T-cell (primary cell): ENCODE results near the gene KRTAP10-3. TPM values are rescaled to one million over a fixed set of nuclear protein-coding genes. Genes with fewer than 3 reads are reported as not detected.

Experiments
- ATAC-seq, 4 experiments: fragments of 200-7000 bp in 3 of 4; fragments of 150-1000 bp in 1 of 4; cut with Tn5 transposase; replicated peaks in 1 of 4; 1 replicate in 3 of 4; 2 replicates in 1 of 4; pipeline ENCODE4 v1.10.0; 2021; ENCODE audit warnings: moderate library complexity in 3 of 4, mild to moderate bottlenecking in 2 of 4, moderate number of reproducible peaks in 1 of 4
- CTCF ChIA-PET, 2 donors: fragments of 300-600 bp; sonication (Branson Sonifier 250); formaldehyde crosslinking; loops; one replicate each; lab custom pipeline; 2022; ENCODE audit warnings: antibody characterized with exemption in 2 of 2; lab: Charles Lee
- POLR2A ChIA-PET, 2 donors: fragments of 300-600 bp; sonication (Branson Sonifier 250); formaldehyde crosslinking; loops; one replicate each; lab custom pipeline; 2022; ENCODE audit warnings: antibody characterized with exemption in 2 of 2; lab: Charles Lee
- DNase-seq, 35 experiments: peaks; one replicate each; pipeline versions ENCODE4 v3.0.0 to v3.0.0-alpha.2; 2013 to 2023
- H3K27ac ChIP-seq: one replicate; pipeline ENCODE4 v1.5.1; 2013; ENCODE audit warnings: low read length
- H3K27me3 ChIP-seq, 2 experiments: replicated peaks in 1 of 2; 1 replicate in 1 of 2; 2 replicates in 1 of 2; pipeline versions ENCODE4 v1.6.1 to v1.7.0; 2013; ENCODE audit warnings: low read length in 1 of 2, mixed read lengths in 1 of 2; ENCODE audit not compliant: control insufficient read depth in 2 of 2, insufficient read depth in 2 of 2; ENCODE audit errors: extremely low read depth in 1 of 2
- H3K36me3 ChIP-seq, 2 donors: 1 replicate in 1 of 2; 2 replicates in 1 of 2; pipeline versions ENCODE4 v1.6.1 to v1.7.0; 2013; ENCODE audit warnings: low read length in 1 of 2; ENCODE audit not compliant: control insufficient read depth in 2 of 2, insufficient read depth in 1 of 2; ENCODE audit errors: extremely low read depth in 1 of 2
- H3K4me1 ChIP-seq, 2 experiments: 1 replicate in 1 of 2; 2 replicates in 1 of 2; pipeline versions ENCODE4 v1.6.1 to v1.7.0; 2013; ENCODE audit warnings: low read length in 2 of 2, mixed read lengths in 1 of 2; ENCODE audit not compliant: insufficient read depth in 2 of 2, control insufficient read depth in 1 of 2; ENCODE audit errors: extremely low read depth in 1 of 2
- H3K4me3 ChIP-seq, 2 donors: 1 replicate in 1 of 2; 2 replicates in 1 of 2; pipeline versions ENCODE4 v1.5.1 to v1.7.0; 2013; ENCODE audit warnings: mild to moderate bottlenecking in 2 of 2, low read length in 1 of 2, moderate library complexity in 1 of 2; ENCODE audit not compliant: control insufficient read depth in 1 of 2; ENCODE audit errors: extremely low read depth in 1 of 2
- H3K9me3 ChIP-seq: 2 replicates; pipeline ENCODE4 v1.7.0; 2013
- H3K27ac Mint-ChIP-seq, 2 donors: one replicate each; pipeline ENCODE4 v1.8.0; 2020 to 2021; ENCODE audit warnings: mild to moderate bottlenecking in 2 of 2, mixed read lengths in 2 of 2
- H3K27me3 Mint-ChIP-seq, 2 donors: one replicate each; pipeline ENCODE4 v1.8.0; 2021 to 2022; ENCODE audit warnings: mixed read lengths in 2 of 2
- H3K36me3 Mint-ChIP-seq: one replicate; pipeline ENCODE4 v1.8.0; 2021; ENCODE audit warnings: mixed read lengths
- H3K4me1 Mint-ChIP-seq, 3 donors: one replicate each; pipeline ENCODE4 v1.8.0; 2020 to 2022; ENCODE audit warnings: mixed read lengths in 3 of 3, mild to moderate bottlenecking in 1 of 3
- H3K4me3 Mint-ChIP-seq, 3 donors: one replicate each; pipeline ENCODE4 v1.8.0; 2020 to 2022; ENCODE audit warnings: mild to moderate bottlenecking in 3 of 3, mixed read lengths in 3 of 3, moderate library complexity in 3 of 3
- H3K9me3 Mint-ChIP-seq, 3 donors: one replicate each; pipeline ENCODE4 v1.8.0; 2020 to 2022; ENCODE audit warnings: mixed read lengths in 3 of 3
- WGBS: methylation state at CpG from one replicate; pipeline ENCODE4 v1.1.5; 2013; ENCODE audit warnings: missing lambda C conversion rate; ENCODE audit not compliant: insufficient coverage; 5-methylcytosine and 5-hydroxymethylcytosine counted together
- total RNA-seq, 35 experiments: library from RNA in 6 of 35; stranded (reverse) in 6 of 35; fragments of 120-200 nt in 1 of 35; gene quantifications; one replicate each; pipeline versions ENCODE4 v1.2.1 to v1.2.4 and lab custom pipeline; 2013 to 2026

Gene KRTAP10-3
- total RNA-seq, 5 donors from 2014 or later (not counting 1 experiment from before 2014, with no cell fraction given) = not detected

DNA sequence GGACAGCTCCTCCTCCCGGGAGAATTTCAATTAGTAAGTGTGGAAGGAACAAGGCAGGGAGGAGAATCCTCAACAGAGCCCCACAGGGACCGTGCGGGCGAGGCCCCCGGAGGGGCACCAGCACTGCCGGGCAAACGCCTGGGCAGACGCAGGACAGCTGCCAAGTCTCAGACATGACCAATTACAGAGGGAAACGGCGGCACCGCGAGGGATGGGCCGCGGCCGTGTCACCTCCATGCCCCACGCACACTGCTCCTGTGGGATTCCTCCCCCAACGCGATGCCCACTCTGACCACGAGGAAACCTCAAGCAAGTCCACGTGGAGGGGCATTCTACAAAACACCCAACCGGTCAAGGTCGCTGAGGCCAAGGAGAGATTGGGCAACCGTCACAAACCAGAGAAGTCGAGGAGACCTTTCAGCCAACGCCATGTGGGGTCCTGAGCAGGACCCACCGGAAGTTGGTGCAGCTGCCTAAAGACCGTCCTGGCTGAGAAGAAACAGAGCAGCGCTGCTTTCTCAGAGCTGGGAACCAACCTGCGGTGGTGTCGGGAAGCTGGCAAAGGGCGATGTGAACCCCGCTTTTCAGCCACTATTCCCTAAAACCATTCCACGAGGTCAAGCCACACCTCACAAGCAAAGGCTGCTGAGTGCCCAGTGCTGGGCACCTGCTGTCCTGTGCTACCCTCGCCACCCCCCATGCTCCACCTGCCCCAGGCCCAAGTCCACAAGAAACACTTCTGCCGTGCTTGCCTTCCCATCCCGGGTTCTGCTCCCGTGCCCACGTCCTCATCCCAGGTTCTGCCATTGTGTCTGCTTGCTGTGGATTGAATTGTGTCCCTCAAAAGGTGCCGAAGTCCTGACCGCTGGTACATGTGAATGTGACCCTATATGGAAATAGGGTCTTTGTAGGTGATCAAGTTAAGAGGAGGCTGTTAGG is 13.5 kb upstream of the KRTAP10-3 start:
- ATAC-seq = no peak
- H3K4me1 ChIP-seq = peaks cover 0 to 7% of the 10 kb centered on the region in 2 experiments
- WGBS = 87% methylated on average over 37 of the region's 40 CpGs
- H3K27ac ChIP-seq = no peak overlapping the region
- Mint-ChIP-seq H3K27me3 (peaks cover 10 to 12% of the 10 kb centered on the region in 2 donors), H3K4me3 (no peak overlapping the region), H3K36me3 (no peaks in the 10 kb centered on the region), H3K4me1 (peaks cover 0 to 12% (median 2%) of the 10 kb centered on the region in 3 donors), H3K9me3 (peaks cover 0 to 6% (median under 1%) of the 10 kb centered on the region in 3 donors), H3K27ac (no peak overlapping the region)
- ChIA-PET POLR2A (no interaction called here), CTCF (no interaction called here)
- peaks cover 0 to 44% of the 10 kb centered on the region in 2 experiments for H3K27me3 ChIP-seq
- H3K36me3 ChIP-seq = no peaks in the 10 kb centered on the region
- no peaks in the 10 kb centered on the region for H3K9me3 ChIP-seq
- H3K4me3 ChIP-seq = no peak overlapping the region
- DNase-seq = peak in 1 of 35 experiments; percentile 10

DNA sequence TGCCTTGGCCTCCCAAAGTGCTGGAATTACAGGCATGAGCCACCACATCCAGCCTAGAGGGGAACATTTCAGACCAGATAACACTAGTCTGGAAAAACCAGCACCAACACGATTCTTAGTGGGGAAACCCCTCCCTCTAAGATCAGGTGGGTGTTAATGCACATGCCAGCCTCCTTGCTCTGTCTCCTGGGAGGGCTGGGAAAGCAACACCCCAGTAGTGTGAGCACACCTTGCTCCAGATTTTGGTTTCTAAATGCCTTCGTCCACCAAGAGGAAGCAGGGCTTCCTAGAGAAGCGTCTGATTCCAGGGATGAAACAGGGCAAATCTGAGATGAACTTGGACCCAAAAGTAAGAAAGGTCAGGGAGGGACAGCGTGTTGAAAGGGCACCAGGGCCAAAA is 12.7 kb upstream of the KRTAP10-3 start:
- Histone ChIP-seq H3K4me1 (peaks cover 0 to 7% of the 10 kb centered on the region in 2 experiments), H3K27me3 (peaks cover 0 to 44% of the 10 kb centered on the region in 2 experiments), H3K4me3 (no peak overlapping the region), H3K9me3 (no peaks in the 10 kb centered on the region), H3K27ac (no peak overlapping the region), H3K36me3 (no peaks in the 10 kb centered on the region)
- Mint-ChIP-seq H3K9me3 (no peaks in the 10 kb centered on the region), H3K27ac (no peak overlapping the region), H3K36me3 (no peaks in the 10 kb centered on the region), H3K27me3 (peaks cover 10 to 12% of the 10 kb centered on the region in 2 donors), H3K4me1 (peaks cover 0 to 12% (median 2%) of the 10 kb centered on the region in 3 donors), H3K4me3 (no peak overlapping the region)
- ChIA-PET POLR2A (no interaction called here), CTCF (no interaction called here)
- 60% methylated on average over 3 of the region's 4 CpGs for WGBS
- DNase-seq (peak in 1 of 35 experiments; percentile 1), ATAC-seq (no peak)

DNA sequence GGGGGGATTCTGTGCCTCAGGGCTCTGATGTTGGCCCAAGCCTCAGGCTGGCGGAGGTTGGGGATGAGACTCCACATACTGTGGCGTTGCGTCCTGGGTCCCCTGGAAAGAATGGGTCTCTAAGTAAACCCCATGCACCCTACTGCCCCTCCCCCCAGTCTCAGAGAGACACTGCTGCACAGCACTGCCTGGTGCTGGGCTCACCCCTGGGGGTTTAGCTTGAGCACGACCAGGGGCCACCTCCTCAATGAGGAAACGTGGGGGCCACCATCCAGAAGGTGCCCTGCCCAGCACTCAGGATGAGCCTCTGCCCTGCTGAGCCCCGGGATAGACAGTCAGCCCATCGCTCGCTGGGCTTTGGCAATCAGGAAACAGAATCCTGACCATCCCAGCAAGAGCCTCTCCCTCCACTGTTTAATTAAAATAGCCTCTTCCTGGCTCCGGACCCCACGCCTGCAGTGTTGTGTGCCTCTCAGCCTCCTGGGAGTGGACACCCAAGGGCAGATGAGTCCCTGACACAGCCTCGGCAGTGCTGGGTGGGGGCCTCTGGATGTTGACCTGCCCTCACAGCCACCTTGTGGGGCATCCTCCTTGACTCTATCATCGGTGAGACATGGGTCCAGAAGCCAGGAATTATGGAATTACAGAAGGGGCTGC is 11.4 kb upstream of the KRTAP10-3 start:
- H3K4me3 Mint-ChIP-seq = no peak overlapping the region
- H3K9me3 Mint-ChIP-seq = no peaks in the 10 kb centered on the region
- H3K4me3 ChIP-seq = no peak overlapping the region
- no peaks in the 10 kb centered on the region for H3K36me3 ChIP-seq
- POLR2A ChIA-PET = no interaction called here
- DNase-seq = no peak
- CTCF ChIA-PET = no interaction called here
- ATAC-seq = no peak
- peaks cover 6 to 10% (median 8%) of the 10 kb centered on the region in 3 donors for H3K4me1 Mint-ChIP-seq
- H3K27ac Mint-ChIP-seq = no peak overlapping the region
- no peaks in the 10 kb centered on the region for H3K9me3 ChIP-seq
- peaks cover 0 to 39% of the 10 kb centered on the region in 2 experiments for H3K27me3 ChIP-seq
- H3K27me3 Mint-ChIP-seq = peaks cover 7 to 11% of the 10 kb centered on the region in 2 donors
- peaks cover 0 to 7% of the 10 kb centered on the region in 2 experiments for H3K4me1 ChIP-seq
- no peaks in the 10 kb centered on the region for H3K36me3 Mint-ChIP-seq
- H3K27ac ChIP-seq = no peak overlapping the region
- WGBS = 78% methylated on average over 9 of the region's 12 CpGs

DNA sequence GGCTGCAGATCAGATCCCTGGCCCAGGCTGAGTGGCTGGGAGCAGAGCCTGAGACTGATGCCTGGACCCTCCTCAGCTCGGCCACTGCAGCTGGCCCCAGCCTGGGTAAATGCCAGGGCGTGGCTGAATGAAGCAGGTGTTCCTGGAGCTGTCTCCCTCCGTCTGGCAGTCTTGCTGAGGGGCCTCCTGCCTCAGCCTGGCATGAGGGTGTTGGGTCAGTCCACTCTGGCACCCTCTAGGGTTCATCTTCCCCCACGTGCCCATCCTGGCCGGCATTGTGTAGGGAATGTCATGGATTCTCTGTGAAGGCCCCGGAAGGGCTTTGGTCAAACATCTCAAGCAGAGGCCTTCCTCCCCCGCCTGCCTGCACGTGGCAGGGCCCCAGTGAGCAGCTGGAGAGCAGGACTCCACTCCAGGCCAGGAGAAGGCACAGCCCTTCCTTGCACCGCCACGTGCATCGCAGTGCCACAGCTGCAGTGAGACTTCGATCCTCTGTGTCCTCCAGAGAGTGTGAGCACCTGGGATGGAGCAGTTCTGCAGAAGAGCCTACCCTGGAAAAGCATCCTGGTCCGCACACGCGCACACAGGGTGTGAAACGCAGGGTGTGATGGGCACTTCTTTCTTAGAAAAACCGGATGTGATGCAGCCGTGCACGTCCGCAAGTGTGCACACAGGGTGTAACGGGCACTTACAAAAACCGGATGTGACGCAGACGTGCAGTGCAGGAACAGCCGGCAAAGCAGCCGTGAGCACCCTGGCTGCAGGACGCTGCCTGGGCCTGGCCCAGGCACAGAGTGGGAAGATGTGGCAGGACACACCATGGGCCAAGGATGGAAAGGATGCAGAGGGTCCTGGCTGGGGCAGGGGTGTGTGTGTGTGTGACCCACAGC is 10.3 kb upstream of the KRTAP10-3 start:
- WGBS = 82% methylated on average over 27 of the region's 27 CpGs
- CTCF ChIA-PET = interaction anchor here in 1 of 2 donors (0.5 kb wide), 1 partner anchor 92 kb away, joined by 3 read pairs; no protein-coding TSS in a partner anchor
- no peak overlapping the region for H3K27ac ChIP-seq
- H3K27me3 Mint-ChIP-seq = peaks cover 3 to 5% of the 10 kb centered on the region in 2 donors
- DNase-seq (peak in 1 of 35 experiments; percentile 9), ATAC-seq (no peak)
- no peaks in the 10 kb centered on the region for H3K36me3 Mint-ChIP-seq
- H3K9me3 Mint-ChIP-seq = no peaks in the 10 kb centered on the region
- no peak overlapping the region for H3K27ac Mint-ChIP-seq
- H3K4me1 Mint-ChIP-seq = peaks cover 10 to 17% (median 14%) of the 10 kb centered on the region in 3 donors
- no peaks in the 10 kb centered on the region for H3K4me1 ChIP-seq
- H3K9me3 ChIP-seq = no peaks in the 10 kb centered on the region
- POLR2A ChIA-PET = no interaction called here
- H3K4me3 Mint-ChIP-seq = no peak overlapping the region
- H3K27me3 ChIP-seq = peaks cover 0 to 31% of the 10 kb centered on the region in 2 experiments
- no peaks in the 10 kb centered on the region for H3K36me3 ChIP-seq
- H3K4me3 ChIP-seq = no peak overlapping the region

DNA sequence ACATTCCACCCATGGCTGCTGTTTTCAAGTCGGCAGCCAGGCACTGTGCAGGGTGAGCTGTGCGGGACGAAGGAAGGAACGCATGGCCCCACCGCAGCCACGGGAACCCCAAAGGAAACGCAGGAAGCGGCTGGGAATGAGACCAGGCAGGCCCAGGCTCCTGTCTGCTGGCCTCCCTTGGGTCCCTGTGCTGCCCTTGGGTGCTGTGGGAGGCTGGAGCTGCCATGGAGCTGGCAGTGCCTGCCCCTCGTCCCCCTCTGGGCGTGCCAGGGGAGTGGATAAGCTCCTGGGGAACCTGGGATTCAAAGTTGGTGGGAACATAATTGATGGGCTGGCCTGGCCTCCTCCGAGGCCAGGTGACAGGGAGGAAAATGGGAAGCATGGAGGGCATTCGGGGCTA is 9.7 kb upstream of the KRTAP10-3 start:
- H3K4me1 ChIP-seq = no peaks in the 10 kb centered on the region
- H3K27ac ChIP-seq = no peak overlapping the region
- peak in 1 of 35 experiments; percentile 19 for DNase-seq
- no peaks in the 10 kb centered on the region for H3K36me3 ChIP-seq
- peaks cover 0 to 28% of the 10 kb centered on the region in 2 experiments for H3K27me3 ChIP-seq
- peaks cover 0 to 2% (median 2%) of the 10 kb centered on the region in 3 donors for H3K9me3 Mint-ChIP-seq
- ChIA-PET CTCF (interaction anchor here in 1 of 2 donors (0.5 kb wide), 1 partner anchor 92 kb away, joined by 3 read pairs; no protein-coding TSS in a partner anchor), POLR2A (no interaction called here)
- H3K36me3 Mint-ChIP-seq = no peaks in the 10 kb centered on the region
- WGBS = 79% methylated on average over 10 of the region's 12 CpGs
- H3K27me3 Mint-ChIP-seq = peaks cover 3 to 5% of the 10 kb centered on the region in 2 donors
- H3K4me3 Mint-ChIP-seq = no peak overlapping the region
- H3K27ac Mint-ChIP-seq = no peak overlapping the region
- no peak overlapping the region for H3K4me3 ChIP-seq
- H3K9me3 ChIP-seq = no peaks in the 10 kb centered on the region
- H3K4me1 Mint-ChIP-seq = peaks cover 10 to 17% (median 14%) of the 10 kb centered on the region in 3 donors
- ATAC-seq = no peak
